Left lung (tissue), 10 donors: Measurements from ENCODE around the gene HOOK2. TPM values are rescaled to one million over a fixed set of nuclear protein-coding genes. Genes with fewer than 3 reads are reported as not detected.
"Not testable (repeated sequence)": the region's sequence is repeated elsewhere in the genome, so short reads cannot be mapped to it uniquely, and the experiment has no call there.

Experiments used
- ATAC-seq: fragments of 200-7000 bp; cut with Tn5 transposase; one replicate; pipeline ENCODE4 v1.9.1; 2020; ENCODE audit warnings: moderate library complexity
- DNase-seq, 4 donors: peaks; one replicate each; pipeline ENCODE4 v3.0.0-alpha.2; 2013 to 2020
- H3K27ac ChIP-seq, 2 donors: fragments of 200-600 bp; sonication (generic) in 1 of 2; one replicate each; pipeline versions ENCODE4 v1.5.0 to v1.8.0; 2020 to 2021
- H3K27me3 ChIP-seq, 2 donors: fragments of 200-600 bp; sonication (generic) in 1 of 2; one replicate each; pipeline versions ENCODE4 v1.5.0 to v1.8.0; 2020 to 2021
- H3K36me3 ChIP-seq, 2 donors: fragments of 200-600 bp; sonication (generic) in 1 of 2; one replicate each; pipeline versions ENCODE4 v1.5.0 to v1.8.0; 2020 to 2021
- H3K4me1 ChIP-seq, 2 donors: fragments of 200-600 bp; one replicate each; pipeline ENCODE4 v1.8.0; 2021
- H3K4me3 ChIP-seq, 2 donors: fragments of 200-600 bp; sonication (generic) in 1 of 2; one replicate each; pipeline versions ENCODE4 v1.5.0 to v1.8.0; 2020 to 2021; ENCODE audit warnings: mild to moderate bottlenecking in 1 of 2
- H3K9me3 ChIP-seq, 2 donors: fragments of 200-600 bp; sonication (generic) in 1 of 2; one replicate each; pipeline versions ENCODE4 v1.5.0 to v1.8.0; 2020 to 2021
- intact Hi-C, 2 donors: fragments of 100-400 bp; cut with DNase I; formaldehyde crosslinking; loops; one replicate each; pipeline versions ENCODE4 v1.11.2 to v1.14.2; 2022
- polyA plus RNA-seq, 6 donors: library from polyadenylated mRNA; unstranded; fragments of 120-200 nt; gene quantifications; one replicate each; pipeline ENCODE4 v1.2.1, GENCODE V29; 2013; ENCODE audit not compliant: insufficient read length in 6 of 6
- total RNA-seq, 2 donors: library from RNA; stranded (reverse); fragmentation: NEBNext Ultra II Directional; extraction: Animal tissue kit (Norgen Biotek cat#: 25700); gene quantifications; one replicate each; pipeline ENCODE4 v1.2.1, GENCODE V29; 2021
- TF ChIP-seq, protein P1 (sequence below), 2 donors: fragments of 200-600 bp; sonication (generic) in 1 of 2; IDR thresholded peaks; one replicate each; pipeline versions ENCODE4 v1.5.0 to v1.8.0; 2021; ENCODE audit warnings: antibody characterized with exemption in 2 of 2
- donor health status: DM: no; HTN: yes; CAD: no.
- donor health status: DM: no; HTN: no; CAD: no.

Gene HOOK2
- total and polyA plus RNA-seq, 8 donors = 57.7 to 91.2 (median 73.5) TPM

DNA sequence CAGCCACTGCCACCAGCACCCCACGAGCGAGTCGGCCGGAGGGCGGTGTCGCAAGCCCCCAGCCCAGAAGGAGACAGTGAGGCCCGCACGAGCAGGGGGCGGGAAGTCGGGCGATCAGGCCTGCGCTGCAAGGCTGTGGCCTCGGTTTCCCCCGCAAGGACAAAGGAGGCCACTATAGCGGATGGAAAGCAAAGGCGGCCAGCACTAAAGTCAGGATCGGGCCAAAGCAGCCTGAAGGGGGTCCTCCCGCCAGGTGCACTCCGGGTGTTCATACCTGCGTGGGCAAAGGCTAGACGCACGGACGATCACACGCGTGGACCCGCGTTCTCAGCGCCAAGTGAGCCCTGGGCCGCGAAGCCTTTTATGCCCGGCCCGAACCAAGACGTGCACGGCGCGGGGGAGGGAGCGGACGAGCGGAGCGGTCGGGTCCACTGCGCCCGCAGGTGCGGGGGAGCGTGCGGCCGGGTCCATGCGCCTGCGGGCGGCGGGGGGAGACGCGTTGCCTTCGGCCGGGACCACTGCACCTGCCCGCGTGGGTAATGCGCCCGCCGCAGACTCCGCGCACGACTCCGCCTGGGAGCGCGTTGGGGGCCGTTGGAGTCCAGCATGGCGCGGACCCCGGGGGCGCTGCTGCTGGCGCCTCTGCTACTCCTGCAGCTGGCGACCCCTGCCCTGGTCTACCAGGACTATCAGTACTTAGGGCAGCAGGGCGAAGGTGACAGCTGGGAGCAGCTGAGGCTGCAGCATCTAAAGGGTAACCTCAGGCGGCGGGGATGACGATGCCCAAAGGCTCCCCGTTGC lies 26.3 kb upstream of the HOOK2 start, which contains the start of the genes PRDX2 and THSD8:
TSS of gene PRDX2 (minus strand) at position 335 of the 801 bp plus-strand sequence. CDS start 539 bp downstream, outside the sequence.
TSS of gene THSD8 (plus strand) at position 604 of the 801 bp plus-strand sequence. CDS start at position 607, 3 bp downstream.
- Histone ChIP-seq H3K4me3 (peak within 1 kb of the TSS; percentile 76 to 90), H3K4me1 (peaks cover 18 to 34% of the 10 kb centered on the region in 2 donors), H3K9me3 (no peaks in the 10 kb centered on the region), H3K36me3 (peaks cover 0 to 17% of the 10 kb centered on the region in 2 donors), H3K27me3 (peaks cover 0 to 25% of the 10 kb centered on the region in 2 donors), H3K27ac (peak within 1 kb of the TSS; percentile 19 to 63)
- DNase-seq = peak; percentile 75 to 92 (median 80)
- intact Hi-C loops = loop anchor here in 1 of 2 donors (5.0 kb wide), 1 partner anchor 34 kb away; no protein-coding TSS in a partner anchor
- ATAC-seq = peak; percentile 93
- TF ChIP-seq, protein P1, sequence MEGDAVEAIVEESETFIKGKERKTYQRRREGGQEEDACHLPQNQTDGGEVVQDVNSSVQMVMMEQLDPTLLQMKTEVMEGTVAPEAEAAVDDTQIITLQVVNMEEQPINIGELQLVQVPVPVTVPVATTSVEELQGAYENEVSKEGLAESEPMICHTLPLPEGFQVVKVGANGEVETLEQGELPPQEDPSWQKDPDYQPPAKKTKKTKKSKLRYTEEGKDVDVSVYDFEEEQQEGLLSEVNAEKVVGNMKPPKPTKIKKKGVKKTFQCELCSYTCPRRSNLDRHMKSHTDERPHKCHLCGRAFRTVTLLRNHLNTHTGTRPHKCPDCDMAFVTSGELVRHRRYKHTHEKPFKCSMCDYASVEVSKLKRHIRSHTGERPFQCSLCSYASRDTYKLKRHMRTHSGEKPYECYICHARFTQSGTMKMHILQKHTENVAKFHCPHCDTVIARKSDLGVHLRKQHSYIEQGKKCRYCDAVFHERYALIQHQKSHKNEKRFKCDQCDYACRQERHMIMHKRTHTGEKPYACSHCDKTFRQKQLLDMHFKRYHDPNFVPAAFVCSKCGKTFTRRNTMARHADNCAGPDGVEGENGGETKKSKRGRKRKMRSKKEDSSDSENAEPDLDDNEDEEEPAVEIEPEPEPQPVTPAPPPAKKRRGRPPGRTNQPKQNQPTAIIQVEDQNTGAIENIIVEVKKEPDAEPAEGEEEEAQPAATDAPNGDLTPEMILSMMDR (IDR thresholded peaks at IDR 0.05) = no peak

DNA sequence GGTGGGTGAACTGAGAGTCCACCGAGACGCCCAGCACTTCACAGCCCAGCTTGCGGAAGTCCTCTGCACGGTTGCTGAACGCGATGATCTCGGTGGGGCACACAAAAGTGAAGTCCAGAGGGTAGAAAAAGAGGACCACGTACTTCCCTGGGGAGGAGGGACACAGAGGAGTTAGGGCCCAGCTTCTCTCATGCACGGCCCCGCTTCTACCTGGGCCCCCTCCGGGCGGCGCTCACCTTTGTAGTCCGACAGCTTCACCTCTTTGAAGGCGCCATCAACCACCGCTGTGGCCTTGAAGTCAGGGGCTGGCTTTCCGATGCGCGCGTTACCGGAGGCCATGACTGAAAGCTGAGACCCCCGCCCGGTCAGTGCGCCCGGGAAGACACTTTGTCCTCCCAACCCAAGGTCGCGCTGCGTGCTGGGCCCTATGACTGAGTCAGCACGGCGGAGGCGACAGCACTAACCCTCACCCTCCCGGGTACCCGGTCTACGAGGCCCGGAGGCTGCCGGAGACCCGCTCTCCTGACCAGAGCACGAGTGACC lies 25.6 kb upstream of the HOOK2 start:
- TF ChIP-seq, protein P1 (IDR thresholded peaks at IDR 0.05) = no peak
- peak overlapping the region in 1 of 2 donors; percentile 63 for H3K27ac ChIP-seq
- peaks cover 0 to 17% of the 10 kb centered on the region in 2 donors for H3K36me3 ChIP-seq
- ATAC-seq (peak; percentile 39), DNase-seq (no peak)
- H3K27me3 ChIP-seq = peaks cover 0 to 25% of the 10 kb centered on the region in 2 donors
- peaks cover 19 to 34% of the 10 kb centered on the region in 2 donors for H3K4me1 ChIP-seq
- H3K9me3 ChIP-seq = no peaks in the 10 kb centered on the region
- H3K4me3 ChIP-seq = peak overlapping the region; percentile 76 to 90
- intact Hi-C loops = loop anchor here in 1 of 2 donors (5.0 kb wide), 1 partner anchor 34 kb away; no protein-coding TSS in a partner anchor

DNA sequence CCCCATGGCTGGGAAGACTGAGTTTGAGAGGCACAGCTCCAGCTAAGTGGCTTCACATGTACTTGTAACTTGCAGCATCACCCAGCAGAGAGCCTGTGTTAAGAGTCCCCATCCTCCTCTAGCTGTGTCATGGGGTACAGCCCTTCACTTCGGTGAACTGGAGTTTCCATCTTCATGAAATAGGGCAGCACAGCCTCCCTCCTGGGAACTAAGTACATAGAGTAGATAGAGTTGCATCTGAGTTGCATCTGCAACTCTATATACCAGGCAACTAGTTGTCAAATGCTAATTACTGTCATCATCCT lies 25.1 kb upstream of the HOOK2 start:
- intact Hi-C loops = loop anchor here in 1 of 2 donors (5.0 kb wide), 1 partner anchor 33 kb away; no protein-coding TSS in a partner anchor
- TF ChIP-seq, protein P1 (IDR thresholded peaks at IDR 0.05) = no peak

DNA sequence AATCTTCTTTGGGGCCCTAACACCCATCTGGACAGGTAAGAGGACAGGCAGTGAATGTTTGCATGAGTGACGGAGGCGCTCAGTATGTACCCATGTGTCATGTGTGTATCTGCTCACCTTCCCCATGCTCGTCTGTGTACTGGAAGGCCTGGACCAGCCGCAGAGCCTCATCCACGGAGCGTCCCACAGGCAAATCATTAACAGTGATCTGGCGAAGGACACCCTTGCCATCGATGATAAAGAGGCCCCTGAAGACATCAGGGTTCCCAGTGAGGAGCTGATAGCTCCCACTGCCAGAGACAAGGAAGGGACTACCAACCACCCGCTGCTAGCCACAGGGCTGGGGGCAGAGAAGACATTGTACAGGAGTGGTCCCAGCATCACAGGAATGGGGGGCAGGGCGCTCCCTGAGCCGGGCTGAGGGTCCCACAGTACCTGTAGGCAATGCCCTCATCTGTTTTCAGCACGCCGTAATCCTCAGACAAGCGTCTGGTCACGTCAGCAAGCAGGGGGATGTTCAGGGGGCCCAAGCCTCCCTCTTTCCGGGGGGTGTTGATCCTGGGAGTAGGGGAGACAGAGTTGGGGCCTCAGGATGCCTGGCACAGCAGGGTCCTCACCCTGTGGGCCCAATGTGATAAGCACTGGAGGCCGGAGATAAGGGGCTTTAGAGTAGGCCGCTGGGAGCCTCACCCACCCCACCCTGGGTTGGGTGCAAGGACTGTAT lies 24.6 kb upstream of the HOOK2 start:
- peak overlapping the region in 1 of 2 donors; percentile 76 for H3K4me3 ChIP-seq
- DNase-seq (peak in 1 of 4 donors; percentile 53), ATAC-seq (no peak)
- H3K4me1 ChIP-seq = peaks cover 23 to 44% of the 10 kb centered on the region in 2 donors
- H3K9me3 ChIP-seq = no peaks in the 10 kb centered on the region
- H3K27ac ChIP-seq = no peak overlapping the region
- intact Hi-C loops = loop anchor here (5.0 kb wide), 2 partner anchors 33 to 38 kb away; no protein-coding TSS in a partner anchor
- peaks cover 0 to 25% of the 10 kb centered on the region in 2 donors for H3K27me3 ChIP-seq
- TF ChIP-seq, protein P1 (IDR thresholded peaks at IDR 0.05) = no peak
- H3K36me3 ChIP-seq = peaks cover 0 to 17% of the 10 kb centered on the region in 2 donors

More for the DNA sequence above, 25.1 kb upstream of the HOOK2 start:
- DNase-seq (no peak), ATAC-seq (no peak)
- Histone ChIP-seq H3K27ac (no peak overlapping the region), H3K4me1 (peaks cover 23 to 39% of the 10 kb centered on the region in 2 donors), H3K4me3 (peak overlapping the region; percentile 76 to 90), H3K27me3 (peaks cover 0 to 25% of the 10 kb centered on the region in 2 donors), H3K36me3 (peaks cover 0 to 17% of the 10 kb centered on the region in 2 donors), H3K9me3 (no peaks in the 10 kb centered on the region)

DNA sequence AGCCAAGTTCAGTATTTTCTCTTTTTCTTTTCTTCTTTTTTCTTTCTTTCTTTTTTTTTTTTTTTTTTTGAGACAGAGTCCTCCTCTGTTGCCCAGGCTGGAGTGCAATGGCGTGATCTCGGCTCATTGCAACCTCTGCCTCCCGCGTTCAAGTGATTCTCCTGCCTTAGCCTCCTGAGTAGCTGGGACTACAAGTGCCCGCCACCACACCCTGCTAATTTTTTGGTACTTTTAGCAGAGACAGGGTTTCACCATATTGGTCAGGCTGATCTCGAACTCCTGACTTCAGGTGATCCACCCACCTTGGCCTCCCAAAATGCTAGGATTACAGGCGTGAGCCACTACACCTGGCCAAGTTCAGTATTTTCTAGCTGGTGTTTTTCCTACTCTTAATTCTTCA lies 22.3 kb upstream of the HOOK2 start:
- DNase-seq, H3K4me3 ChIP-seq, H3K27ac ChIP-seq, H3K9me3 ChIP-seq, ATAC-seq: not testable (repeated sequence)
- H3K36me3 ChIP-seq = peaks cover 0 to 24% of the 10 kb centered on the region in 2 donors
- peaks cover 0 to 19% of the 10 kb centered on the region in 2 donors for H3K27me3 ChIP-seq
- intact Hi-C loops = loop anchor here in 1 of 2 donors (5.0 kb wide), 1 partner anchor 35 kb away; no protein-coding TSS in a partner anchor
- peaks cover 26 to 55% of the 10 kb centered on the region in 2 donors for H3K4me1 ChIP-seq
